GM23338 (cell line): Measurements from ENCODE around the gene PPCDC. TPM values are rescaled to one million over a fixed set of nuclear protein-coding genes. Genes with fewer than 3 reads are reported as not detected.

Experiments
- ATAC-seq: fragments of 200-7000 bp; cut with Tn5 transposase; 3 replicates; pipeline ENCODE4 v1.9.1; 2020
- DNase-seq: peaks from one replicate; pipeline ENCODE4 v3.0.0-alpha.2; 2015; ENCODE audit warnings: low spot score
- H2AFZ ChIP-seq: fragments of 200-600 bp; sonication (generic); 2 replicates; pipeline ENCODE4 v1.8.0; 2016; ENCODE audit warnings: antibody characterized with exemption, mild to moderate bottlenecking, moderate library complexity
- H3F3A ChIP-seq: fragments of 200-600 bp; sonication (generic); replicated peaks from 2 replicates; pipeline ENCODE4 v1.8.0; 2017; ENCODE audit warnings: antibody characterized with exemption, mixed run types, low read depth
- H3K27ac ChIP-seq: fragments of 200-600 bp; sonication (generic); 2 replicates; pipeline ENCODE4 v1.6.1; 2016; ENCODE audit warnings: low read depth
- H3K27me3 ChIP-seq: fragments of 200-600 bp; sonication (generic); 2 replicates; pipeline ENCODE4 v1.8.0; 2016; ENCODE audit warnings: mild to moderate bottlenecking, mixed run types, moderate library complexity; ENCODE audit not compliant: insufficient read depth
- H3K36me3 ChIP-seq: fragments of 200-600 bp; sonication (generic); 2 replicates; pipeline ENCODE4 v1.8.0; 2016; ENCODE audit warnings: mild to moderate bottlenecking; ENCODE audit not compliant: insufficient read depth
- H3K4me1 ChIP-seq: fragments of 200-600 bp; sonication (generic); 2 replicates; pipeline ENCODE4 v1.8.0; 2016; ENCODE audit warnings: mild to moderate bottlenecking, moderate library complexity; ENCODE audit not compliant: insufficient read depth
- H3K4me2 ChIP-seq: fragments of 200-600 bp; sonication (generic); 2 replicates; pipeline ENCODE4 v1.7.1; 2017; ENCODE audit warnings: mixed run types
- H3K4me3 ChIP-seq: fragments of 200-600 bp; sonication (generic); 2 replicates; pipeline ENCODE4 v1.6.1; 2016; ENCODE audit warnings: mixed run types
- H3K79me2 ChIP-seq: fragments of 200-600 bp; sonication (generic); replicated peaks from 2 replicates; pipeline ENCODE4 v1.8.0; 2017; ENCODE audit warnings: mild to moderate bottlenecking; ENCODE audit not compliant: insufficient read depth
- H3K9me2 ChIP-seq: fragments of 200-600 bp; sonication (generic); 2 replicates; pipeline ENCODE4 v1.8.0; 2017; ENCODE audit not compliant: insufficient read depth
- H4K20me1 ChIP-seq: fragments of 200-600 bp; sonication (generic); replicated peaks from 2 replicates; pipeline ENCODE4 v1.8.0; 2017; ENCODE audit warnings: mild to moderate bottlenecking; ENCODE audit not compliant: insufficient read depth
- H3K27ac Mint-ChIP-seq: 2 replicates; pipeline ENCODE4 v1.8.0; 2020; ENCODE audit warnings: inconsistent platforms, mild to moderate bottlenecking, moderate library complexity, mixed read lengths
- H3K27me3 Mint-ChIP-seq: 3 replicates; pipeline ENCODE4 v1.8.0; 2022; ENCODE audit warnings: low read depth, mild to moderate bottlenecking, moderate library complexity, mixed read lengths, inconsistent platforms; ENCODE audit not compliant: insufficient read depth, poor library complexity
- H3K36me3 Mint-ChIP-seq: 3 replicates; pipeline ENCODE4 v1.8.0; 2021; ENCODE audit warnings: low read depth, mild to moderate bottlenecking, inconsistent platforms, moderate library complexity, mixed read lengths
- H3K4me1 Mint-ChIP-seq: 3 replicates; pipeline ENCODE4 v1.8.0; 2020; ENCODE audit warnings: mild to moderate bottlenecking, inconsistent platforms, mixed read lengths
- H3K4me3 Mint-ChIP-seq: 3 replicates; pipeline ENCODE4 v1.8.0; 2021; ENCODE audit warnings: moderate library complexity, mild to moderate bottlenecking, inconsistent platforms, mixed read lengths
- H3K9me3 Mint-ChIP-seq: 3 replicates; pipeline ENCODE4 v1.8.0; 2020; ENCODE audit warnings: moderate library complexity, mild to moderate bottlenecking, inconsistent platforms, mixed read lengths
- ETS1 ChIP-seq: IDR thresholded peaks from 2 replicates; pipeline ENCODE4 v1.6.1; 2016; ENCODE audit warnings: antibody characterized with exemption
- EZH2 ChIP-seq: fragments of 200-600 bp; sonication (generic); IDR thresholded peaks from one replicate; pipeline ENCODE4 v1.8.0; 2017; ENCODE audit warnings: antibody characterized with exemption, mild to moderate bottlenecking, low read depth; ENCODE audit not compliant: unreplicated experiment
- JUNB ChIP-seq: IDR thresholded peaks from one replicate; pipeline ENCODE4 v1.6.1; 2016; ENCODE audit warnings: antibody characterized with exemption; ENCODE audit not compliant: unreplicated experiment
- POLR2AphosphoS5 ChIP-seq: IDR thresholded peaks from 2 replicates; pipeline ENCODE4 v1.6.1; 2016; ENCODE audit warnings: antibody characterized with exemption, low read depth
- STAT1 ChIP-seq: IDR thresholded peaks from one replicate; pipeline ENCODE4 v1.6.1; 2016; ENCODE audit warnings: antibody characterized with exemption; ENCODE audit not compliant: unreplicated experiment
- ZNF114 ChIP-seq: fragments of 250-450 bp; sonication (Bioruptor Pico); IDR thresholded peaks from 2 replicates; pipeline ENCODE4 v1.5.0; 2020; ENCODE audit warnings: mild to moderate bottlenecking, moderate library complexity
- ZNF331 ChIP-seq: fragments of 250-450 bp; sonication (Bioruptor Pico); IDR thresholded peaks from 2 replicates; pipeline ENCODE4 v1.5.0; 2020; ENCODE audit warnings: low read depth, mild to moderate bottlenecking, moderate library complexity
- ZNF462 ChIP-seq: fragments of 250-450 bp; sonication (Bioruptor Pico); IDR thresholded peaks from 2 replicates; pipeline ENCODE4 v1.5.0; 2020; ENCODE audit warnings: mild to moderate bottlenecking, moderate library complexity
- polyA plus RNA-seq: library from polyadenylated mRNA; unstranded; fragments of >200 nt; fragmentation: Nextera tagmentation; extraction: Ambion mirVana; gene quantifications from 2 replicates; pipeline ENCODE4 v1.2.1, GENCODE V29; 2016
- total RNA-seq: library from RNA; depleted of rRNA; stranded (reverse); fragments of >200 nt; shearing (Covaris generic); gene quantifications from 2 replicates; pipeline ENCODE4 v1.2.3, GENCODE V29; 2014

The PPCDC gene
- total and polyA plus RNA-seq, 2 experiments from 2014 or later, result 17.8 to 40.2 TPM

GRCh38 chr15:74982183-74982582 lies 41.2 kb upstream of the PPCDC start (continued):
- TF ChIP-seq ZNF462 (CRISPR knock-in tag) (no peak), EZH2 (no peak)

- Mint-ChIP-seq H3K27ac (no peak overlapping the region), H3K36me3 (no peaks in the 10 kb centered on the region), H3K27me3 (peaks cover 5% of the 10 kb centered on the region), H3K4me1 (peaks cover 2% of the 10 kb centered on the region; the same call in 2 of the 3 replicates), H3K9me3 (no peaks in the 10 kb centered on the region), H3K4me3 (no peak overlapping the region)
- no peak overlapping the region for H3K4me3 ChIP-seq
- no peaks in the 10 kb centered on the region for H3F3A ChIP-seq
- H3K79me2 ChIP-seq, result no peaks in the 10 kb centered on the region
- H3K4me1 ChIP-seq, result no peaks in the 10 kb centered on the region
- H3K27ac ChIP-seq, result no peak overlapping the region
- DNase-seq (no peak), ATAC-seq (no peak)
- no peak overlapping the region for H3K4me2 ChIP-seq
- H3K36me3 ChIP-seq, result no peaks in the 10 kb centered on the region
- no peaks in the 10 kb centered on the region for H4K20me1 ChIP-seq
- no peaks in the 10 kb centered on the region for H3K27me3 ChIP-seq
- no peaks in the 10 kb centered on the region for H3K9me2 ChIP-seq
- no peak overlapping the region for H2AFZ ChIP-seq
- TF ChIP-seq POLR2AphosphoS5, result no peak
- TF ChIP-seq ZNF114, result no peak
- no peak for TF ChIP-seq ZNF462 (CRISPR knock-in tag)
- TF ChIP-seq ETS1, result no peak
- TF ChIP-seq EZH2, result no peak
- no peak for TF ChIP-seq STAT1
- TF ChIP-seq ZNF331 (CRISPR knock-in tag), result no peak
- no peak for TF ChIP-seq JUNB
Measured at GRCh38 chr15:74983725-74984231, 39.6 kb upstream of the PPCDC start.
